HG02610 (cell line): ENCODE results near the gene EMID1.

ENCODE experiments used
- ATAC-seq: cut with Tn5 transposase; IDR thresholded peaks from one replicate; pipeline ENCODE4 v1.9.1; 2021; ENCODE audit warnings: mild to moderate bottlenecking, moderate library complexity; ENCODE audit not compliant: unreplicated experiment

The EMID1 gene

GRCh38 chr22:29258407-29259252, 52.9 kb downstream of the EMID1 start:
- ATAC-seq, result no peak

- no peak for ATAC-seq
These were observed 53.7 kb downstream of the EMID1 start for GRCh38 chr22:29259253-29259899.

- ATAC-seq, result no peak
These were observed 54.4 kb downstream of the EMID1 start for GRCh38 chr22:29260031-29260560.

- ATAC-seq, result no peak
These were observed 55.1 kb downstream of the EMID1 start for GRCh38 chr22:29260601-29261315.

- no peak for ATAC-seq
These were observed 58.1 kb downstream of the EMID1 start for GRCh38 chr22:29263791-29264276.

GRCh38 chr22:29265305-29265704, 59.6 kb downstream of the EMID1 start:
- ATAC-seq, result no peak

- no peak for ATAC-seq
These were observed 60.2 kb downstream of the EMID1 start for GRCh38 chr22:29265929-29266328.

GRCh38 chr22:29266564-29267461, 61.1 kb downstream of the EMID1 start:
- ATAC-seq, result no peak

- ATAC-seq, result no peak
These were observed 61.8 kb downstream of the EMID1 start for GRCh38 chr22:29267462-29267857.

- peak; percentile 77 for ATAC-seq
These were observed 62.3 kb downstream of the EMID1 start, which contains the start of the genes EWSR1 and RHBDD3 for GRCh38 chr22:29267858-29268510. TSS of gene EWSR1 (plus strand) at chr22:29268268. CDS start at chr22:29268337, 69 bp downstream. TSS of gene RHBDD3 (minus strand) at chr22:29267981. CDS start at chr22:29265626, 2,355 bp downstream.

- peak; percentile 15 for ATAC-seq
These were observed 63.0 kb downstream of the EMID1 start for GRCh38 chr22:29268511-29269229.

- ATAC-seq, result no peak
These were observed 63.5 kb downstream of the EMID1 start for GRCh38 chr22:29269230-29269604.

GRCh38 chr22:29269731-29270474, 64.2 kb downstream of the EMID1 start:
- ATAC-seq, result no peak

GRCh38 chr22:29270475-29271271, 65.0 kb downstream of the EMID1 start:
- ATAC-seq, result no peak

- no peak for ATAC-seq
These were observed 66.9 kb downstream of the EMID1 start for GRCh38 chr22:29272624-29273023.

- ATAC-seq, result no peak
These were observed 69.5 kb downstream of the EMID1 start for GRCh38 chr22:29275167-29275566.

- ATAC-seq, result no peak
These were observed 70.3 kb downstream of the EMID1 start for GRCh38 chr22:29275819-29276565.
